Naive thymus-derived CD4-positive, alpha-beta T cell (primary cell): ENCODE measurements around the gene GPATCH11. TPM values are rescaled to one million over a fixed set of nuclear protein-coding genes. Genes with fewer than 3 reads are reported as not detected.

Source experiments
- ATAC-seq: fragments of 150-1000 bp; cut with Tn5 transposase; 2 replicates; pipeline ENCODE4 v1.10.0; 2021; ENCODE audit warnings: mild to moderate bottlenecking, moderate library complexity
- CTCF ChIA-PET: fragments of 350-600 bp; sonication (Branson Sonifier 250); formaldehyde crosslinking; loops from one replicate; lab custom pipeline; 2021; ENCODE audit warnings: antibody characterized with exemption; lab: Charles Lee
- POLR2A ChIA-PET: fragments of 350-600 bp; sonication (Branson Sonifier 250); formaldehyde crosslinking; loops from one replicate; lab custom pipeline; 2021; ENCODE audit warnings: antibody characterized with exemption, inconsistent platforms; lab: Charles Lee
- DNase-seq, 9 donors: peaks; one replicate each; pipeline versions ENCODE4 v3.0.0 to v3.0.0-alpha.2; 2020 to 2022; ENCODE audit warnings: mixed read lengths in 1 of 9
- H3K27ac ChIP-seq: one replicate; pipeline ENCODE4 v1.7.0; 2013; ENCODE audit warnings: mild to moderate bottlenecking, low read depth, low read length, moderate library complexity
- H3K27me3 ChIP-seq, 2 donors: one replicate each; pipeline ENCODE4 v1.7.0; 2013; ENCODE audit warnings: low read length in 2 of 2, mild to moderate bottlenecking in 2 of 2, moderate library complexity in 2 of 2; ENCODE audit not compliant: control insufficient read depth in 2 of 2, insufficient read depth in 2 of 2
- H3K36me3 ChIP-seq, 3 experiments: 1 replicate in 2 of 3; 2 replicates in 1 of 3; pipeline ENCODE4 v1.7.0; 2013; ENCODE audit warnings: low read length in 3 of 3, mild to moderate bottlenecking in 3 of 3, moderate library complexity in 1 of 3; ENCODE audit not compliant: insufficient read depth in 3 of 3, control insufficient read depth in 2 of 3
- H3K4me1 ChIP-seq, 2 donors: one replicate each; pipeline ENCODE4 v1.7.0; 2013; ENCODE audit warnings: low read length in 2 of 2, mild to moderate bottlenecking in 2 of 2, moderate library complexity in 1 of 2; ENCODE audit not compliant: control insufficient read depth in 2 of 2, insufficient read depth in 2 of 2
- H3K4me3 ChIP-seq: 2 replicates; pipeline ENCODE4 v1.7.0; 2013; ENCODE audit warnings: mild to moderate bottlenecking, low read length
- H3K9me3 ChIP-seq, 3 experiments: 1 replicate in 2 of 3; 2 replicates in 1 of 3; pipeline ENCODE4 v1.7.0; 2013; ENCODE audit warnings: low read length in 3 of 3; ENCODE audit not compliant: control insufficient read depth in 2 of 3
- H3K27ac Mint-ChIP-seq, 9 donors: one replicate each; pipeline ENCODE4 v1.8.0; 2020 to 2022; ENCODE audit warnings: mixed read lengths in 9 of 9, mild to moderate bottlenecking in 8 of 9, moderate library complexity in 5 of 9, inconsistent platforms in 2 of 9
- H3K27me3 Mint-ChIP-seq, 5 donors: one replicate each; pipeline ENCODE4 v1.8.0; 2021 to 2022; ENCODE audit warnings: mixed read lengths in 5 of 5, mild to moderate bottlenecking in 1 of 5
- H3K36me3 Mint-ChIP-seq, 5 donors: one replicate each; pipeline ENCODE4 v1.8.0; 2020 to 2022; ENCODE audit warnings: mixed read lengths in 5 of 5, mild to moderate bottlenecking in 3 of 5, inconsistent platforms in 1 of 5
- H3K4me1 Mint-ChIP-seq, 7 donors: one replicate each; pipeline ENCODE4 v1.8.0; 2020 to 2022; ENCODE audit warnings: mixed read lengths in 7 of 7, mild to moderate bottlenecking in 3 of 7, inconsistent platforms in 1 of 7
- H3K4me3 Mint-ChIP-seq, 10 donors: one replicate each; pipeline ENCODE4 v1.8.0; 2020 to 2022; ENCODE audit warnings: mild to moderate bottlenecking in 10 of 10, mixed read lengths in 10 of 10, moderate library complexity in 6 of 10, inconsistent platforms in 2 of 10
- H3K9me3 Mint-ChIP-seq, 11 donors: one replicate each; pipeline ENCODE4 v1.8.0; 2020 to 2022; ENCODE audit warnings: mixed read lengths in 11 of 11, mild to moderate bottlenecking in 4 of 11, inconsistent platforms in 1 of 11, moderate library complexity in 1 of 11
- intact Hi-C, 2 donors: fragments of 100-400 bp; cut with micrococcal nuclease; formaldehyde crosslinking; loops; one replicate each; pipeline ENCODE4 v1.15.1; 2023
- polyA plus RNA-seq, 2 donors: library from polyadenylated mRNA; unstranded; fragments of 300-500 nt; fragmentation: Illumina TruSeq; gene quantifications; one replicate each; pipeline ENCODE4 v1.2.3, GENCODE V29; 2021
- total RNA-seq, 6 experiments: library from RNA in 5 of 6; stranded (reverse) in 5 of 6; gene quantifications; 1 replicate in 5 of 6; 2 replicates in 1 of 6; pipeline ENCODE4 v1.2.3 and lab custom pipeline; 2021 to 2026

GPATCH11 gene
- total and polyA plus RNA-seq, 7 experiments from 2014 or later = 6.0 to 19.0 (median 8.8) TPM

DNA sequence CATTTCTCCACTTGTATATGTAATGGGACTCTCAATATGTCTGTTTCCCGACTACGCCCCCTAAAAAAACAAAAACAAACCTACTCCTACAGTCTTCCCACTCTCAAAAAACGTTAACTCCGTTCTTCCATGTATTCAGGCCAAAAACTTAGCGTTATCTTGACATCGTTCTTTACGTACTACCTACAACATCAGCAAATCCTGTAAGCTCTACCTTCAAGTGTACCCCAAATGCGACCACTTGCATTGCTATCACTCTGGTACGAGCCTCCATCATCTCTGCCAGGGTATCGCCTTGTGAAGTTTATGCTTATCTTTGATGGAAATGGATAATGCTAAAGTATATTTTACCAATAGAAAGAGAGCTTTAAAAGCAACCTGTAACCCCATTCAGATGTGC lies 479 bp downstream of the GPATCH11 start:
- ATAC-seq (no peak), DNase-seq (peak in 1 of 9 donors; percentile 9)
- no peak overlapping the region for H3K27ac Mint-ChIP-seq
- H3K36me3 Mint-ChIP-seq = peaks cover 7 to 44% (median 26%) of the 10 kb centered on the region in 5 donors
- H3K9me3 Mint-ChIP-seq = no peaks in the 10 kb centered on the region
- no peaks in the 10 kb centered on the region for H3K9me3 ChIP-seq
- ChIA-PET POLR2A (interaction anchor here (0.6 to 1.4 kb wide), 5 partner anchors 65 to 118 kb away, joined by 3 to 10 read pairs (median 4); no protein-coding TSS in a partner anchor), CTCF (no interaction called here)
- no peaks in the 10 kb centered on the region for H3K27me3 ChIP-seq
- H3K4me3 Mint-ChIP-seq = no peak overlapping the region
- peaks cover 34 to 39% of the 10 kb centered on the region in 2 donors for H3K4me1 ChIP-seq
- H3K27me3 Mint-ChIP-seq = no peaks in the 10 kb centered on the region
- intact Hi-C loops = loop anchor here (1.0 to 10.0 kb wide), 13 partner anchors 8 to 1660 kb away; partner anchors contain the start of genes CEBPZ (in 2 of the 2), NDUFAF7 (in 2 of the 2), PRKD3 (in 2 of the 2) and STRN (in 2 of the 2)
- peak overlapping the region; percentile 85 for H3K27ac ChIP-seq
- H3K36me3 ChIP-seq = peaks cover 0 to 12% (median 0%) of the 10 kb centered on the region in 3 experiments
- H3K4me3 ChIP-seq = peak overlapping the region; percentile 74
- peaks cover 11 to 57% (median 44%) of the 10 kb centered on the region in 7 donors for H3K4me1 Mint-ChIP-seq

DNA sequence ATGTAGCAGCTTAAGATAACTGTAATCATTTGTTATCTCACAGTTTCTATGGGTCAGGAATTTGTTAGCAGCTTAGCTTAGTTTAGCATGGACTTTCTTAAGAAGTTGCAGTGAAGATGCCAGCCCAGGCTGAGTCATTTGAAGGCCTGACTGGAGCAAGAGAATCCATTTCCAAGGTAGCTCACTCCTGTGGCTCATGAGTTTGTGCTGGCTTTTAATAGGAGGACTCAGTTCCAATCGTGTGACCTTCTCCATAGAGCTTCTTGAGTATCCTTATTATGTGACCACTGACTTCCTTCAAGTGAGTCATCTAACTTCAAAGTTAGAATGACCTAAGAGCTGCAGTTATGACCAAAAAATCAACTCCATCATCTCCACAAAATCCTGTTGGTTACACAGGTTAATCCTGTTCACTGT lies 1.4 kb downstream of the GPATCH11 start:
- no peaks in the 10 kb centered on the region for H3K27me3 Mint-ChIP-seq
- DNase-seq (no peak), ATAC-seq (no peak)
- H3K27ac Mint-ChIP-seq = peak overlapping the region in 1 of 9 donors; percentile 4
- H3K4me3 Mint-ChIP-seq = peak overlapping the region in 1 of 10 donors; percentile 15
- H3K9me3 Mint-ChIP-seq = no peaks in the 10 kb centered on the region
- Histone ChIP-seq H3K27ac (peak overlapping the region; percentile 28), H3K9me3 (no peaks in the 10 kb centered on the region), H3K36me3 (peaks cover 0 to 19% (median 3%) of the 10 kb centered on the region in 3 experiments), H3K4me1 (peaks cover 25 to 30% of the 10 kb centered on the region in 2 donors), H3K27me3 (no peaks in the 10 kb centered on the region), H3K4me3 (no peak overlapping the region)
- H3K36me3 Mint-ChIP-seq = peaks cover 6 to 44% (median 24%) of the 10 kb centered on the region in 5 donors
- ChIA-PET POLR2A (interaction anchor here (0.6 to 0.7 kb wide), 2 partner anchors 19 to 47 kb away, joined by 3 to 7 read pairs; no protein-coding TSS in a partner anchor), CTCF (interaction anchor here (0.6 kb wide), 1 partner anchor 54 kb away, joined by 3 read pairs; no protein-coding TSS in a partner anchor)
- peaks cover 11 to 47% (median 35%) of the 10 kb centered on the region in 7 donors for H3K4me1 Mint-ChIP-seq
- intact Hi-C loops = loop anchor here (2.0 to 10.0 kb wide), 5 partner anchors 19 to 1659 kb away; partner anchors contain the start of genes ATL2 (in 1 of the 2), CDC42EP3 (in 1 of the 2) and PRKD3 (in 1 of the 2)

DNA sequence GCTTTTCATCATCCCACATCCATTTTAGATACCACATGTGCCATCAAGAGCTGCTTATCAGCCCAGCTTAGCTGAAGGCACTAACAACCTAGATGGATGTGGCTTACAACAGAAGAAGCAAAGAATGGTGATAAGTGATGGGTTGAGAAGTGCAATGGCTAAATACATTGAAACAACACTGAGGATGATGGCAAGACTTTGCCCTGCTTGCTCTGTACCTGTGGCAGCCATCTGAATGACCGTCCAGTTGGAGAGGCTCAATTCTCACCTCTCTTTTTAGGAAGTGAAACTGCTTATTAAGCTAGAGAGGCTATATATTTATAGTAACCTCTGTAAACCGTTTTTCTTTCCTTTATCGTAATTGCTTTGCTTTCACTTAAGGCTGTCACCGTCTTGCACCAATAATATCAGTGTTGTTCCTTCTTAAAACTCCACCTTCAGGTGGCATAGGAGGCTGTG lies 5.7 kb downstream of the GPATCH11 start:
- Mint-ChIP-seq H3K4me3 (no peak overlapping the region), H3K27ac (no peak overlapping the region), H3K4me1 (peaks cover 4 to 18% (median 12%) of the 10 kb centered on the region in 7 donors), H3K9me3 (no peaks in the 10 kb centered on the region), H3K27me3 (no peaks in the 10 kb centered on the region), H3K36me3 (peaks cover 0 to 46% (median 25%) of the 10 kb centered on the region in 5 donors)
- H3K27me3 ChIP-seq = no peaks in the 10 kb centered on the region
- H3K36me3 ChIP-seq = peaks cover 15 to 49% (median 20%) of the 10 kb centered on the region in 3 experiments
- intact Hi-C loops = no loop called here
- DNase-seq (no peak), ATAC-seq (peak; percentile 38)
- ChIA-PET POLR2A (no interaction called here), CTCF (no interaction called here)
- H3K27ac ChIP-seq = no peak overlapping the region
- H3K4me1 ChIP-seq = peaks cover 4 to 8% of the 10 kb centered on the region in 2 donors
- H3K9me3 ChIP-seq = no peaks in the 10 kb centered on the region
- H3K4me3 ChIP-seq = no peak overlapping the region

DNA sequence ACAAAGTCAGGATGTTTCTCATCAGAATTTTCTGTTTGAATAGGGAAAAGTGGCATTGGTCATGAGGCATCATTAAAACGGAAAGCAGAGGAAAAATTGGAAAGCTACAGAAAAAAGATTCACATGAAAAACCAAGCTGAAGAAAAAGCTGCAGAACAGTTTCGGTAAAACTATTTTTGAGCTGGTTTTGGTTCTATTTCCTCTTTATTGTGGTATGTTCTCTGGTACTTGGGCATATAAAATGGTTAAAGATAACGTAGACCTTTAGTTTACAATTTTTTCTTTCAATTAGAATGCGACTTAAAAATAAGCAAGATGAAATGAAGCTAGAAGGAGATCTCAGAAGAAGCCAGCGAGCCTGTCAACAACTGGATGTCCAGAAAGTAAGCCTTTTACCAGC lies 7.6 kb downstream of the GPATCH11 start:
- peaks cover 4 to 18% (median 12%) of the 10 kb centered on the region in 7 donors for H3K4me1 Mint-ChIP-seq
- Histone ChIP-seq H3K27me3 (no peaks in the 10 kb centered on the region), H3K27ac (no peak overlapping the region), H3K4me1 (no peaks in the 10 kb centered on the region), H3K4me3 (no peak overlapping the region), H3K9me3 (no peaks in the 10 kb centered on the region), H3K36me3 (peaks cover 15 to 65% (median 24%) of the 10 kb centered on the region in 3 experiments)
- DNase-seq (no peak), ATAC-seq (no peak)
- peaks cover 5 to 56% (median 28%) of the 10 kb centered on the region in 5 donors for H3K36me3 Mint-ChIP-seq
- no peak overlapping the region for H3K27ac Mint-ChIP-seq
- no peak overlapping the region for H3K4me3 Mint-ChIP-seq
- POLR2A ChIA-PET = no interaction called here
- intact Hi-C loops = no loop called here
- no peaks in the 10 kb centered on the region for H3K27me3 Mint-ChIP-seq
- no peaks in the 10 kb centered on the region for H3K9me3 Mint-ChIP-seq
- CTCF ChIA-PET = interaction anchor here (0.6 kb wide), 1 partner anchor 227 kb away, joined by 3 read pairs; no protein-coding TSS in a partner anchor

DNA sequence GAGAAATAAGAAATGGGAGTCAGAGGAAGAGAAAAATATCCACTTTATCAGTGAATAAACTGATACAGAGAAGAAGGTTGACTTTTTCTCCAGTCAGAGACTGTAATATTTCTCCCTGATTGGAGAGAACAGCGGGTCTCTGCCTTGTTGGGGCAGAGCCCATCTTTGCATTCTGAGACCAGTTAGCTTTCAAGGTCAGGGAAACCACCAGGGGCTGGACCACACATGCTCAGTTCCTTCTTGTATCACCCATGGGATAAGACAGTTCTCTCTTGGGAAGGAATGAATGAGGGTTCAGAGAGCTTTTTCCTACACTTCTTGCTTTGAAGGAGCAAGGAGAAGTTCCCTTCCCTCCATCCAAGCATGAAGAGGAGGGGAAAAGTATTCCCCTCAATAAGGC lies 12.2 kb downstream of the GPATCH11 start:
- Mint-ChIP-seq H3K27ac (peak overlapping the region in 6 of 9 donors; percentile 26 to 88 (median 56)), H3K4me1 (peaks cover 0 to 1% (median 0%) of the 10 kb centered on the region in 7 donors), H3K4me3 (no peak overlapping the region), H3K36me3 (peaks cover 5 to 59% (median 31%) of the 10 kb centered on the region in 5 donors), H3K27me3 (no peaks in the 10 kb centered on the region), H3K9me3 (no peaks in the 10 kb centered on the region)
- H3K36me3 ChIP-seq = peaks cover 14 to 74% (median 24%) of the 10 kb centered on the region in 3 experiments
- intact Hi-C loops = no loop called here
- ATAC-seq = no peak
- H3K4me1 ChIP-seq = no peaks in the 10 kb centered on the region
- H3K4me3 ChIP-seq = no peak overlapping the region
- ChIA-PET CTCF (no interaction called here), POLR2A (interaction anchor here (0.9 kb wide), 1 partner anchor 100 kb away, joined by 4 read pairs; the partner anchor contains the start of gene CEBPZOS)
- no peak for DNase-seq
- H3K27ac ChIP-seq = no peak overlapping the region
- H3K27me3 ChIP-seq = no peaks in the 10 kb centered on the region
- no peaks in the 10 kb centered on the region for H3K9me3 ChIP-seq

DNA sequence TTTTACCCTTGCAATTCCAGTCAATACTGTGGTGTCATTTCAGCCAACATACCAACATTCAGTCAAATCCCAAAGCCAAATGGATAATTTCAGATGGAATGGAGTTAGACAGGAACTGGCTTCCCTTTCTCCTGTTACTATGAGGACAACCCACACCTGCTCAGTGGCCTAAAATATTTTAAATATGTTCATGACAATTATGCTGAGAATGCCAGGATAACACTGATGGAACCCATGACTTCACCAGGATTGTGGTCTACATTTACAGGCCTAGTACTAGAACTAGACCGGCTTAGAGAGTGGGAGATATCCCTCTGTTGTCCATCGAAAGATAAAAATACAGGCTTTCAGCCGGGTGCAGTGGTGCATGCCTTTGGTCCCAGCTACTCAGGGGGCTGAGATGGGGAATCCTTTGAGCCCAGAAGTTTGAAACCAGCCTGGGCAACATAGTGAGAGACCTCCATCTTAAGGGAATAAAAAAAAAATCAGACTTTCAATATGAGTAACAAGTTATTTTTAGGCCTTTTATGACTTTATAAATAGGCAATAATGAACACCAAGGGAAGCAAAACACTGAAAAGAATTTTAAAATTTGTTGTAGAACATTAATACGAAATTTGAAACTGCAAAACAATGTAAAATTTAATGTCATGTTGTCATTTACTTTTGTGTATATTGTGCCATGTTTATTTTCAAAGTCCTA lies 14.2 kb downstream of the GPATCH11 start:
- Histone ChIP-seq H3K4me3 (no peak overlapping the region), H3K27ac (no peak overlapping the region), H3K9me3 (no peaks in the 10 kb centered on the region), H3K4me1 (no peaks in the 10 kb centered on the region), H3K36me3 (peaks cover 10 to 58% (median 22%) of the 10 kb centered on the region in 3 experiments), H3K27me3 (no peaks in the 10 kb centered on the region)
- ChIA-PET CTCF (no interaction called here), POLR2A (no interaction called here)
- DNase-seq = no peak
- intact Hi-C loops = no loop called here
- H3K4me3 Mint-ChIP-seq = no peak overlapping the region
- no peaks in the 10 kb centered on the region for H3K4me1 Mint-ChIP-seq
- peaks cover 5 to 57% (median 25%) of the 10 kb centered on the region in 5 donors for H3K36me3 Mint-ChIP-seq
- H3K9me3 Mint-ChIP-seq = no peaks in the 10 kb centered on the region
- H3K27me3 Mint-ChIP-seq = no peaks in the 10 kb centered on the region
- H3K27ac Mint-ChIP-seq = peak overlapping the region in 1 of 9 donors; percentile 66
- no peak for ATAC-seq
